Mucosa of rectum (tissue), 2 donors: ENCODE measurements around the gene DNM3.

Experiments used
- H3K27ac ChIP-seq, 2 donors: one replicate each; pipeline ENCODE4 v1.7.0; 2013; ENCODE audit warnings: inconsistent platforms in 2 of 2, low read depth in 2 of 2, low read length in 2 of 2
- H3K27me3 ChIP-seq, 2 donors: one replicate each; pipeline ENCODE4 v1.7.0; 2013; ENCODE audit warnings: low read length in 2 of 2; ENCODE audit not compliant: control insufficient read depth in 2 of 2, insufficient read depth in 2 of 2
- H3K36me3 ChIP-seq, 2 donors: one replicate each; pipeline ENCODE4 v1.7.0; 2013; ENCODE audit warnings: low read length in 2 of 2; ENCODE audit not compliant: control insufficient read depth in 2 of 2, insufficient read depth in 2 of 2
- H3K4me1 ChIP-seq, 2 donors: one replicate each; pipeline ENCODE4 v1.7.0; 2013; ENCODE audit warnings: low read length in 2 of 2, mild to moderate bottlenecking in 1 of 2; ENCODE audit not compliant: control insufficient read depth in 2 of 2, insufficient read depth in 2 of 2
- H3K4me3 ChIP-seq, 2 donors: one replicate each; pipeline ENCODE4 v1.7.0; 2013; ENCODE audit warnings: low read length in 2 of 2
- H3K9ac ChIP-seq, 2 donors: one replicate each; pipeline ENCODE4 v1.7.0; 2013; ENCODE audit warnings: low read length in 2 of 2, low read depth in 1 of 2, mild to moderate bottlenecking in 1 of 2
- H3K9me3 ChIP-seq, 2 donors: one replicate each; pipeline ENCODE4 v1.7.0; 2013; ENCODE audit warnings: low read length in 2 of 2; ENCODE audit not compliant: control insufficient read depth in 2 of 2
- donor health status: healthy.
- donor health status: Normal muscosa, but diverticular disease.

DNM3 gene

DNA sequence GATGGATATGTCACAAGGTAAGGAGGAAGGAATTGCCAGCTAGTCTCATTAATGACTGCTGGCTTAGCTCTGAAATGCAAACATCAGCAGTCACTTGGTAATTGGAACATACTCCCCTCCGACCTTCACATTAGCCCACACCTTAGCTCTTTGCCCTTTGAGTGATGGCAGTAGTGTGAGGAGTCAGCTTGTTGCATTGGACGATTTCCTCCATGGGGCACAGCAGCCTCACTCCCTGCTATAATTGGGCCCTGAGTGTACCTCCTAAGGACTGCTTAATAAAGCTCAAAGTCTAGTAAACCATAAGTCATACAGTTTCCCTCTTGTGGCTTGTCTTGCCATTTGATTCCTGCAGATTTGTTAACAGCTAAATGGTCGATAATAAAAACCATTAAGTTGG, 40.4 kb upstream of the DNM3 start:
- Histone ChIP-seq H3K9ac (no peak overlapping the region), H3K27me3 (no peaks in the 10 kb centered on the region), H3K4me3 (no peak overlapping the region), H3K27ac (no peak overlapping the region), H3K4me1 (no peaks in the 10 kb centered on the region), H3K9me3 (no peaks in the 10 kb centered on the region), H3K36me3 (peaks cover 19 to 26% of the 10 kb centered on the region in 2 donors)

DNA sequence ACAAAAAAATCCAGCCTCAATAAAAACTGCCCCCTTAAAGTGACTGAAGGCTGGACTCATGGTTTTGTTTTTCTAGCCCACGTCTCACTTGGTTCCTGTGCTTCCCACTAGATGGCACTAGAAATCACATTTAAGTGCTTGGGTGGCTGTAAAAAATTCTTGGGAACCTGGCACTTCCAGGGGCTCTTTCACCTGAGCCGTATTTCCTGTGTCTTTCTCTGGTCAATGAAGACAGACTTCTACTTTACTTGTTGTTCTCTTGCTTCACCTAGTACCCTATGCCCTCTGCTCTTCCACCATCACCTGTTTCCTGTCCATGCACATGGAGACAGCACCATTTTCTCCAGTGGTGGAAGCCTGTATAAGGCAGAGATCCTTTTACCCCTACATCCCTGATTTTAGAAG, 39.8 kb upstream of the DNM3 start:
- H3K9ac ChIP-seq = no peak overlapping the region
- H3K36me3 ChIP-seq = peaks cover 13 to 21% of the 10 kb centered on the region in 2 donors
- H3K4me3 ChIP-seq = no peak overlapping the region
- H3K9me3 ChIP-seq = no peaks in the 10 kb centered on the region
- H3K27me3 ChIP-seq = no peaks in the 10 kb centered on the region
- no peak overlapping the region for H3K27ac ChIP-seq
- no peaks in the 10 kb centered on the region for H3K4me1 ChIP-seq

DNA sequence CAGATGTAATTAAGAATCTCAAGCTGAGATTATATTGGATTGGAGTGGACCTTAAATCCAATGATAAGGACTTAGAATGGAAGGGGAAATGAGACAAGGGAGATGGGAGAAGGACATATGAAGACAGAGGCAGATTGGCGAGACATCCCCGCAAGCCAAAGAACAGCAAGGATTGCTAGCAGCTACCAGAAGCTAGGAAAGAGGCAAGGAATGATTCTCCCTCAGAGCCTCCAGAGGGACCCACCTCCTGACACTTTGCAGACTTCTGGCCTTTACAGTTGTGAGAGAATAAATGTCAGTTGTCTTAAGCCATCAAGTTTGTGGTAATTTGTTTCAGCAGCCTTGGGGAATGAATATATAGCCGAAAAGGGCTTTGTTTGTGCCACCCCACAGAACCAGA, 39.1 kb upstream of the DNM3 start:
- Histone ChIP-seq H3K4me1 (no peaks in the 10 kb centered on the region), H3K9me3 (no peaks in the 10 kb centered on the region), H3K27me3 (no peaks in the 10 kb centered on the region), H3K4me3 (no peak overlapping the region), H3K27ac (no peak overlapping the region), H3K36me3 (peaks cover 6 to 14% of the 10 kb centered on the region in 2 donors), H3K9ac (no peak overlapping the region)

DNA sequence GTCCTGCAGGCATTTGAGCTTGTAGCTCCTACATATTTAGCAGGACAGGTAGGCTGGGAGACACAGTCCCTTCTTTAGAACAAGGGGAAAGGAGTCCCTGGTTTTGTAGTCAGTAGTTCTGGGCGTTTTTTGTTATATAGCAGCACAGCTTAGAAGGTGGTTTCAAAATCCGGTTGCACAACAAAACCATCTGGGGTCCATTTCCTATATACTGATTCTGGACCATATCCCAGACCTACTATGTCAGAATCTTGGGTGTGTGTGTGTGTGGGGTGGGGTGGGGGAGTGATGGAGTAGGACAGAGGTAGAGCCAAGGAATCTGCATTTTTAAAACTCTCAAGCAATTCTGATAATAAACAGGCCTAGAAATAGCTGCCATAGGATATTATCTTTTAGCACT, 38.3 kb upstream of the DNM3 start:
- Histone ChIP-seq H3K27ac (no peak overlapping the region), H3K4me1 (no peaks in the 10 kb centered on the region), H3K9ac (no peak overlapping the region), H3K4me3 (no peak overlapping the region), H3K9me3 (no peaks in the 10 kb centered on the region), H3K27me3 (no peaks in the 10 kb centered on the region), H3K36me3 (peaks cover 5 to 6% of the 10 kb centered on the region in 2 donors)

DNA sequence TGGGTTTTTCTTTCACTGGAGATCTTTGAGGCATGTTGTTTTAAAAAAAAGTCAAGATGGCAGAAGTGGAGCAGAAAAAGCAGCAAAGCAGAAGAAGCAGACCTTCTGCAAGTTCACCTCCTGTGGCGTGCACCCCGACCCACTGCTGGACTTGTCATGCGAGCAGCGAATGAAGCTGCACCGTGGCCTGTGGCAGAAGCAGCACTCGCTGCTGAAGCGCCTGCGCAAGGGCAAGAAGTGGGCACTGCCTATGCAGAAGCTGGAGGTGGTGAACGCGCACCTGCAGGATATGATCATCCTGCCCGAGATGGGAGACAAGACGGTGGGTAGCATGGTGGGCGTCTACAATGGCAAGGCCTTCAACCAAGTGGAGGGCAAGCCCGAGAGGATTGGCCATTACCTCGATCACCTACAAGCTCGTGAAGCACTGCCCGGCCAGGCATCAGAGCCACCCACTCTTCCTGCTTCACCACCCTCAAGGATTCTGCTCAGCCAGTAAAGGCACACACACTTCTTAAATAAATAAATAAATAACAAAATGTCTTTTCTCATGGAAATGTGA, 37.8 kb upstream of the DNM3 start:
- Histone ChIP-seq H3K9ac (no peak overlapping the region), H3K27ac (no peak overlapping the region), H3K9me3 (no peaks in the 10 kb centered on the region), H3K4me3 (no peak overlapping the region), H3K36me3 (peaks cover 1 to 5% of the 10 kb centered on the region in 2 donors), H3K27me3 (no peaks in the 10 kb centered on the region), H3K4me1 (no peaks in the 10 kb centered on the region)

DNA sequence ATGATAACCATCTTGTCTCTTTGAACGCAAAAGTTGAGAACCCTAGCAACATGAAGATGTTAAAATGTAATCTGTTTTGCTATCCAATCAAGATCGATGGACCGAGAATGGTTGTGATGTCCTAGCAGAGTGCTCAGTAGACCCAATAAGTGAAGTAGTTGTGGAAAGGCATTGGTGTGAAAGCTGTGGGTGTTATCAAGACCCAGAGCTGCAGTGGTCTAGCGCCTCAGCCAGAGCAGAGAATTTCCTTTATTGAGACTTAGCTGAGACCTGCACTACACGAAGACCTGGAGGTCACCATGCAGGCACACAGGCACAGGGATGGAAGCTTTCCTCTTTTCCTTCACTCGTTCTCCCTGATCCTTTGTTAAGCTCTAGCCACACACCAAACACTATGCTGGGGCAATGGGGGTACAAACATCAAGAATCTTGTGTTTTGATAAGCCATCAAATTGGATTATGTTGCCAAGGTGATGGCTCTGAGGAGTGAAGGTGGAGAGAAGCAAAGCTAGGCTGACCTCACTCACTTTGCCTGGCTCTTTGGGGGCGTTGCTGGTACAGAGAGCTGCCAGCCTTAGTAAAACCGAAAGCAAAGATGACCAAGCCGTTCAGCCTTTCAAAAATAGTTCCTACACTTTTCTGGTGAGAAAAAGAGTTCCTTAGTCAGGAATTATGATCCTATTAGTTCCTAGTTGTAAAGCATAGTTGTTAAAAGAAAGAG, 35.7 kb upstream of the DNM3 start:
- Histone ChIP-seq H3K4me1 (no peaks in the 10 kb centered on the region), H3K36me3 (peaks cover 0 to 5% of the 10 kb centered on the region in 2 donors), H3K9ac (no peak overlapping the region), H3K27ac (no peak overlapping the region), H3K4me3 (peak overlapping the region in 1 of 2 donors; percentile 22), H3K27me3 (no peaks in the 10 kb centered on the region), H3K9me3 (no peaks in the 10 kb centered on the region)

DNA sequence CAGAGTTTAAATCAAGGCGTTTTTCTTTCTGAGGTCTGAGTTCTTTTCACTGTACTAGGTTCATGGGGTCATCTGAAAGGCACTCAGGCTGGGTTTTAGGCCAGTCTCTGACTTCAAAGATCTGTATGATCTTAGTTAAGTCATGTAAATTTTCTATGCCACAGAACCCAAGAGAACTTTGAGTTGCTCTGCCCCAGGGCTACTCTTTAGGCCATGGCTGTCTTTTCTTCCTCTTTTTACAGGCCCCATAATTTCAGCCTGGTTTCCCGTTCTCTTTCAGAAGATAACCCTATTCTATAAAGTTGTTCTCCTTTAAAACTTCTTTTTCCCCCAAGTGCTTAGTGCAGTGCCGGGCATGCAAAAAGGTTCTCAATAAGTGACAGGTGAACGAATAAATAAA, 33.7 kb upstream of the DNM3 start:
- no peak overlapping the region for H3K4me3 ChIP-seq
- H3K9me3 ChIP-seq = no peaks in the 10 kb centered on the region
- H3K36me3 ChIP-seq = peaks cover 0 to under 1% of the 10 kb centered on the region in 2 donors
- no peak overlapping the region for H3K27ac ChIP-seq
- no peaks in the 10 kb centered on the region for H3K4me1 ChIP-seq
- H3K27me3 ChIP-seq = no peaks in the 10 kb centered on the region
- H3K9ac ChIP-seq = no peak overlapping the region

DNA sequence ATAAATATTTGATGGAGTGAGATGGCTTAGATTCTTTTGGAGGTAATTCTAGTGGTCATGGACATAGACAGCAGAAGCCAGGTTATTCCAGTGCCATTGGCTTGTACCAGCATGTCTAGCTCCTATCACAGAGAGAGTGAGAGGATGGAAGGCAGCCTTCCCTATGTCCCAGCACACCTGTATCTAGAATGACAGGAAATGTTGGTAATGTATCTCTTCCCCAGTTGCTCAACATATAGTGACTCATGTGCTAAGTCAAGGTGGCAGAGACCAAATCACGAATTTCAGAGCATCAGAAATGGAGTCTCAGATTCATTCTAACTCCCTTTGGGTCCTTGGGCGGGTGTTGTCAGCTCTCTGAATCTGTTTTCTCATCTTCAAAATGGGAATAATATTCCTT, 31.5 kb upstream of the DNM3 start:
- Histone ChIP-seq H3K9ac (no peak overlapping the region), H3K4me1 (no peaks in the 10 kb centered on the region), H3K27ac (no peak overlapping the region), H3K4me3 (no peak overlapping the region), H3K36me3 (no peaks in the 10 kb centered on the region), H3K9me3 (no peaks in the 10 kb centered on the region), H3K27me3 (no peaks in the 10 kb centered on the region)

DNA sequence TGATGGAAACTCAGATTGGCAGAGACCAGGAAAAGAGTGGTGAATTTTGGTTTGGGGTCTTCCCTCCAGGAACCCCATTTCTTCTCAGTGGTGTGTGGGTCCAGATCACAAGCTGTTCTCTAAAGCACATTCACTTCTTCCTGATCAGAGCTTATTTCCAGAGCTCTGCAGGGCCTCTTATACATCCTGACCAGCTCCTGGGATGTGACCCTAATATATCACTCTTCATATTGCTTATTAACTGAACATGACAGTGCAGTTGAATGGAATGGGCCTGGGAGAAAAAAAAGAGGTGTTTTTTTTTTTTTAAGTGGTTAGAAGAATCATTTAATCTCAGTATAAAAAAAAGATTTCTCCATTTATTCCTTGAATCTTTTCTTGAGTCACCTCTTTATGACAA, 29.6 kb upstream of the DNM3 start:
- Histone ChIP-seq H3K27ac (no peak overlapping the region), H3K36me3 (no peaks in the 10 kb centered on the region)

DNA sequence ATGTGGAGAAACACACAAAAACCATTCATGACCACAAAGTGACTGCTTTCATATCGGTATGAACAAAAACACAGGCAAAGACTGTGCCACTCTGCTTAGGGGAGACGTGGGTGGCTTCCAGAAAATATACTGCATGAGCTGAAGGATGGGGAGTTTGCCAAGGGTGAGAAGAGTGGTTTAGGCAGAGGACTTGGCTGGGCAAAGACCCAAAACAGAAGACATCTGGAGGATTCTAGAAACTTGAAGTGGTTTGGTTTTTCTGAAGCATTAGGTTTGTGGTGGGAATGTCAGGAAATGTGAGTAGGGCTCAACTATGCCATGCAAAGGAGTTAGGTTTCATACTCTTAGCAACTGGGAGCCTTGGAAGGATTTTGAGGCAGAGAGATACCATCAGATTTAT, 26.6 kb upstream of the DNM3 start:
- Histone ChIP-seq H3K4me3 (no peak overlapping the region), H3K4me1 (no peaks in the 10 kb centered on the region), H3K27me3 (no peaks in the 10 kb centered on the region), H3K9ac (no peak overlapping the region), H3K36me3 (no peaks in the 10 kb centered on the region), H3K27ac (no peak overlapping the region), H3K9me3 (no peaks in the 10 kb centered on the region)

More for the DNA sequence above, 29.6 kb upstream of the DNM3 start:
- Histone ChIP-seq H3K4me3 (no peak overlapping the region), H3K4me1 (no peaks in the 10 kb centered on the region), H3K9ac (no peak overlapping the region), H3K27me3 (no peaks in the 10 kb centered on the region), H3K9me3 (no peaks in the 10 kb centered on the region)
